ENCODE results near the gene IREB2.
"Not testable (repeated sequence)": the region's sequence is repeated elsewhere in the genome, so short reads cannot be mapped to it uniquely, and the experiment has no call there.

IREB2 gene

GRCh38 chr15:78481917-78482316, 43.9 kb downstream of the IREB2 start:
- DNase-seq: no peak

- no peak for DNase-seq
Measured at GRCh38 chr15:78492872-78493271, 54.9 kb downstream of the IREB2 start.

- no peak for DNase-seq
Measured at GRCh38 chr15:78501857-78502256, 63.8 kb downstream of the IREB2 start.

- DNase-seq: no peak
Measured at GRCh38 chr15:78502641-78503040, 64.6 kb downstream of the IREB2 start.

- DNase-seq: peak; percentile 64 to 69
Measured at GRCh38 chr15:78506971-78507830, 69.2 kb downstream of the IREB2 start, which contains the start of gene HYKK. Gene HYKK (plus strand): TSS chr15:78507577. CDS start chr15:78513089, 5,512 bp downstream.

GRCh38 chr15:78507831-78508160, 69.8 kb downstream of the IREB2 start:
- no peak for DNase-seq

GRCh38 chr15:78508272-78508671, 70.3 kb downstream of the IREB2 start:
- DNase-seq: no peak

GRCh38 chr15:78509726-78510312, 71.8 kb downstream of the IREB2 start:
- no peak for DNase-seq

- not testable (repeated sequence) for DNase-seq
Measured at GRCh38 chr15:78520035-78520434, 82.0 kb downstream of the IREB2 start.

- no peak for DNase-seq
Measured at GRCh38 chr15:78524230-78524629, 86.2 kb downstream of the IREB2 start.

GRCh38 chr15:78527325-78527724, 89.3 kb downstream of the IREB2 start:
- DNase-seq: no peak

GRCh38 chr15:78533331-78533730, 95.3 kb downstream of the IREB2 start:
- no peak for DNase-seq

GRCh38 chr15:78536134-78536533, 98.1 kb downstream of the IREB2 start:
- no peak for DNase-seq

GRCh38 chr15:78537266-78537905, 99.4 kb downstream of the IREB2 start:
- no peak for DNase-seq

GRCh38 chr15:78538358-78538757, 100.3 kb downstream of the IREB2 start:
- DNase-seq: no peak

- not testable (repeated sequence) for DNase-seq
Measured at GRCh38 chr15:78539464-78540140, 101.6 kb downstream of the IREB2 start.

- peak; percentile 93 to 94 for DNase-seq
Measured at GRCh38 chr15:78540141-78540870, 102.3 kb downstream of the IREB2 start, which contains the start of gene PSMA4. Gene PSMA4 (plus strand): TSS chr15:78540444. CDS start chr15:78541928, 1,484 bp downstream.

GRCh38 chr15:78540871-78541743, 103.1 kb downstream of the IREB2 start:
- DNase-seq: no peak

GRCh38 chr15:78541744-78542034, 103.7 kb downstream of the IREB2 start:
- no peak for DNase-seq

GRCh38 chr15:78542647-78543046, 104.6 kb downstream of the IREB2 start:
- no peak for DNase-seq

GRCh38 chr15:78550194-78550593, 112.2 kb downstream of the IREB2 start:
- no peak for DNase-seq

GRCh38 chr15:78550815-78551214, 112.8 kb downstream of the IREB2 start:
- no peak for DNase-seq
